ENCODE data around the gene FOXD1.

FOXD1 gene

GRCh38 chr5:73440262-73440661 is 8.3 kb downstream of the FOXD1 start:
- Histone ChIP-seq H3K27ac (ENCODE audit: low read depth, low read length) (no peak overlapping the region), H3K36me3 (ENCODE audit: control insufficient read depth in 1 of 2, insufficient read depth in 2 of 2, low read length in 2 of 2) (no peaks in the 10 kb centered on the region), H3K9me3 (ENCODE audit: control insufficient read depth in 1 of 2, low read length in 2 of 2) (no peaks in the 10 kb centered on the region), H3K27me3 (ENCODE audit: control insufficient read depth in 1 of 2, insufficient read depth in 2 of 2, low read length in 2 of 2) (peaks cover 90 to 97% of the 10 kb centered on the region in 2 donors), H3K4me1 (ENCODE audit: control insufficient read depth in 1 of 2, insufficient read depth in 2 of 2, low read length in 2 of 2) (peaks cover 12 to 14% of the 10 kb centered on the region in 2 donors), H3K4me3 (ENCODE audit: low read depth in 1 of 2, low read length in 2 of 2) (no peak overlapping the region), H3K9ac (ENCODE audit: low read depth in 1 of 2, low read length in 2 of 2) (no peak overlapping the region)

GRCh38 chr5:73438645-73439470 is 9.7 kb downstream of the FOXD1 start:
- Histone ChIP-seq H3K4me1 (ENCODE audit: control insufficient read depth in 1 of 2, insufficient read depth in 2 of 2, low read length in 2 of 2) (peaks cover 12 to 14% of the 10 kb centered on the region in 2 donors), H3K27me3 (ENCODE audit: control insufficient read depth in 1 of 2, insufficient read depth in 2 of 2, low read length in 2 of 2) (peaks cover 78 to 92% of the 10 kb centered on the region in 2 donors), H3K4me3 (ENCODE audit: low read depth in 1 of 2, low read length in 2 of 2) (no peak overlapping the region), H3K27ac (ENCODE audit: low read depth, low read length) (no peak overlapping the region), H3K9me3 (ENCODE audit: control insufficient read depth in 1 of 2, low read length in 2 of 2) (no peaks in the 10 kb centered on the region), H3K36me3 (ENCODE audit: control insufficient read depth in 1 of 2, insufficient read depth in 2 of 2, low read length in 2 of 2) (no peaks in the 10 kb centered on the region), H3K9ac (ENCODE audit: low read depth in 1 of 2, low read length in 2 of 2) (no peak overlapping the region)

- no peak overlapping the region for H3K9ac ChIP-seq (ENCODE audit: low read depth in 1 of 2, low read length in 2 of 2)
- no peaks in the 10 kb centered on the region for H3K36me3 ChIP-seq (ENCODE audit: control insufficient read depth in 1 of 2, insufficient read depth in 2 of 2, low read length in 2 of 2)
- peaks cover 76 to 92% of the 10 kb centered on the region in 2 donors for H3K27me3 ChIP-seq (ENCODE audit: control insufficient read depth in 1 of 2, insufficient read depth in 2 of 2, low read length in 2 of 2)
- H3K4me3 ChIP-seq (ENCODE audit: low read depth in 1 of 2, low read length in 2 of 2): peak overlapping the region in 1 of 2 donors; percentile 37
- H3K4me1 ChIP-seq (ENCODE audit: control insufficient read depth in 1 of 2, insufficient read depth in 2 of 2, low read length in 2 of 2): peaks cover 12 to 14% of the 10 kb centered on the region in 2 donors
- no peaks in the 10 kb centered on the region for H3K9me3 ChIP-seq (ENCODE audit: control insufficient read depth in 1 of 2, low read length in 2 of 2)
- no peak overlapping the region for H3K27ac ChIP-seq (ENCODE audit: low read depth, low read length)
Observed at GRCh38 chr5:73437777-73438644, 10.6 kb downstream of the FOXD1 start.

- Histone ChIP-seq H3K9ac (ENCODE audit: low read depth in 1 of 2, low read length in 2 of 2) (no peak overlapping the region), H3K4me3 (ENCODE audit: low read depth in 1 of 2, low read length in 2 of 2) (peak overlapping the region; percentile 37 to 47), H3K4me1 (ENCODE audit: control insufficient read depth in 1 of 2, insufficient read depth in 2 of 2, low read length in 2 of 2) (peaks cover 12 to 14% of the 10 kb centered on the region in 2 donors), H3K27me3 (ENCODE audit: control insufficient read depth in 1 of 2, insufficient read depth in 2 of 2, low read length in 2 of 2) (peaks cover 70 to 89% of the 10 kb centered on the region in 2 donors), H3K36me3 (ENCODE audit: control insufficient read depth in 1 of 2, insufficient read depth in 2 of 2, low read length in 2 of 2) (no peaks in the 10 kb centered on the region), H3K27ac (ENCODE audit: low read depth, low read length) (no peak overlapping the region), H3K9me3 (ENCODE audit: control insufficient read depth in 1 of 2, low read length in 2 of 2) (no peaks in the 10 kb centered on the region)
Observed at GRCh38 chr5:73437101-73437776, 11.3 kb downstream of the FOXD1 start.

GRCh38 chr5:73436535-73437100 is 12.0 kb downstream of the FOXD1 start:
- Histone ChIP-seq H3K9me3 (ENCODE audit: control insufficient read depth in 1 of 2, low read length in 2 of 2) (no peaks in the 10 kb centered on the region), H3K36me3 (ENCODE audit: control insufficient read depth in 1 of 2, insufficient read depth in 2 of 2, low read length in 2 of 2) (no peaks in the 10 kb centered on the region), H3K27ac (ENCODE audit: low read depth, low read length) (no peak overlapping the region), H3K9ac (ENCODE audit: low read depth in 1 of 2, low read length in 2 of 2) (no peak overlapping the region), H3K4me3 (ENCODE audit: low read depth in 1 of 2, low read length in 2 of 2) (peak overlapping the region; percentile 37 to 47), H3K27me3 (ENCODE audit: control insufficient read depth in 1 of 2, insufficient read depth in 2 of 2, low read length in 2 of 2) (peaks cover 64 to 83% of the 10 kb centered on the region in 2 donors), H3K4me1 (ENCODE audit: control insufficient read depth in 1 of 2, insufficient read depth in 2 of 2, low read length in 2 of 2) (peaks cover 12 to 14% of the 10 kb centered on the region in 2 donors)

- no peaks in the 10 kb centered on the region for H3K36me3 ChIP-seq (ENCODE audit: control insufficient read depth in 1 of 2, insufficient read depth in 2 of 2, low read length in 2 of 2)
- H3K27me3 ChIP-seq (ENCODE audit: control insufficient read depth in 1 of 2, insufficient read depth in 2 of 2, low read length in 2 of 2): peaks cover 58 to 76% of the 10 kb centered on the region in 2 donors
- H3K27ac ChIP-seq (ENCODE audit: low read depth, low read length): no peak overlapping the region
Observed at GRCh38 chr5:73435759-73436534, 12.6 kb downstream of the FOXD1 start.

GRCh38 chr5:73434907-73435306 is 13.7 kb downstream of the FOXD1 start:
- H3K4me3 ChIP-seq (ENCODE audit: low read depth in 1 of 2, low read length in 2 of 2): no peak overlapping the region
- H3K9me3 ChIP-seq (ENCODE audit: control insufficient read depth in 1 of 2, low read length in 2 of 2): no peaks in the 10 kb centered on the region
- H3K27ac ChIP-seq (ENCODE audit: low read depth, low read length): no peak overlapping the region
- H3K36me3 ChIP-seq (ENCODE audit: control insufficient read depth in 1 of 2, insufficient read depth in 2 of 2, low read length in 2 of 2): no peaks in the 10 kb centered on the region
- H3K4me1 ChIP-seq (ENCODE audit: control insufficient read depth in 1 of 2, insufficient read depth in 2 of 2, low read length in 2 of 2): peaks cover 12 to 14% of the 10 kb centered on the region in 2 donors
- no peak overlapping the region for H3K9ac ChIP-seq (ENCODE audit: low read depth in 1 of 2, low read length in 2 of 2)
- H3K27me3 ChIP-seq (ENCODE audit: control insufficient read depth in 1 of 2, insufficient read depth in 2 of 2, low read length in 2 of 2): peaks cover 53 to 73% of the 10 kb centered on the region in 2 donors

More at GRCh38 chr5:73435759-73436534, 12.6 kb downstream of the FOXD1 start:
- Histone ChIP-seq H3K4me3 (ENCODE audit: low read depth in 1 of 2, low read length in 2 of 2) (no peak overlapping the region), H3K9me3 (ENCODE audit: control insufficient read depth in 1 of 2, low read length in 2 of 2) (no peaks in the 10 kb centered on the region), H3K4me1 (ENCODE audit: control insufficient read depth in 1 of 2, insufficient read depth in 2 of 2, low read length in 2 of 2) (peaks cover 12 to 14% of the 10 kb centered on the region in 2 donors), H3K9ac (ENCODE audit: low read depth in 1 of 2, low read length in 2 of 2) (no peak overlapping the region)

- Histone ChIP-seq H3K4me3 (ENCODE audit: low read depth in 1 of 2, low read length in 2 of 2) (no peak overlapping the region), H3K9ac (ENCODE audit: low read depth in 1 of 2, low read length in 2 of 2) (no peak overlapping the region), H3K36me3 (ENCODE audit: control insufficient read depth in 1 of 2, insufficient read depth in 2 of 2, low read length in 2 of 2) (no peaks in the 10 kb centered on the region), H3K27ac (ENCODE audit: low read depth, low read length) (no peak overlapping the region), H3K9me3 (ENCODE audit: control insufficient read depth in 1 of 2, low read length in 2 of 2) (no peaks in the 10 kb centered on the region), H3K4me1 (ENCODE audit: control insufficient read depth in 1 of 2, insufficient read depth in 2 of 2, low read length in 2 of 2) (peaks cover 12 to 14% of the 10 kb centered on the region in 2 donors), H3K27me3 (ENCODE audit: control insufficient read depth in 1 of 2, insufficient read depth in 2 of 2, low read length in 2 of 2) (peaks cover 53 to 70% of the 10 kb centered on the region in 2 donors)
Observed at GRCh38 chr5:73434461-73434860, 14.1 kb downstream of the FOXD1 start.

GRCh38 chr5:73433982-73434342 is 14.6 kb downstream of the FOXD1 start:
- Histone ChIP-seq H3K36me3 (ENCODE audit: control insufficient read depth in 1 of 2, insufficient read depth in 2 of 2, low read length in 2 of 2) (no peaks in the 10 kb centered on the region), H3K4me1 (ENCODE audit: control insufficient read depth in 1 of 2, insufficient read depth in 2 of 2, low read length in 2 of 2) (peaks cover 12 to 14% of the 10 kb centered on the region in 2 donors), H3K9ac (ENCODE audit: low read depth in 1 of 2, low read length in 2 of 2) (no peak overlapping the region), H3K4me3 (ENCODE audit: low read depth in 1 of 2, low read length in 2 of 2) (no peak overlapping the region), H3K27me3 (ENCODE audit: control insufficient read depth in 1 of 2, insufficient read depth in 2 of 2, low read length in 2 of 2) (peaks cover 52 to 70% of the 10 kb centered on the region in 2 donors), H3K9me3 (ENCODE audit: control insufficient read depth in 1 of 2, low read length in 2 of 2) (no peaks in the 10 kb centered on the region), H3K27ac (ENCODE audit: low read depth, low read length) (no peak overlapping the region)
